HG03378 (cell line): Measurements from ENCODE around the gene FRA10AC1.
"Not testable (repeated sequence)": the region's sequence is repeated elsewhere in the genome, so short reads cannot be mapped to it uniquely, and the experiment has no call there.

Source experiments
- ATAC-seq: cut with Tn5 transposase; IDR thresholded peaks from one replicate; pipeline ENCODE4 v1.9.1; 2021; ENCODE audit warnings: mild to moderate bottlenecking, moderate library complexity; ENCODE audit not compliant: unreplicated experiment

The FRA10AC1 gene

DNA sequence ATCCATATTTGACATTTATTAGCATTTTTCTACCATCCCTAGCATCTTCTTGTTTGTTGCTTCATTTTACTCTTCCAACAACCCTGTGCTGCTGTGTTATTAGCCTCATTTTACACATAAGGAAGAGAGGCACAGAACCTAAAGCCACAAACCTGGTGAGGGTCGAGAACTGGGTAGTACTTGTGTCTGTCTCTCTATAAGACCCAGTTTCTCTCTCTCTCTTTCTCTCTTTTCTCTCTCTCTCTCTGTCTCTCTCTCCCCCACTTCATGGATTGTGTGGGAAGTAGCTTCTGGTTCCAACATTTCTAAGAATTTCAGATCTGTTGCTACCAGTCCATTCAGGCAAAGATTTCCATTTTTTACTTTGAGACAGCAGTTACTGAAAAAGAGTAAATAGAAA, 1.4 kb upstream of the FRA10AC1 start:
- no peak for ATAC-seq

DNA sequence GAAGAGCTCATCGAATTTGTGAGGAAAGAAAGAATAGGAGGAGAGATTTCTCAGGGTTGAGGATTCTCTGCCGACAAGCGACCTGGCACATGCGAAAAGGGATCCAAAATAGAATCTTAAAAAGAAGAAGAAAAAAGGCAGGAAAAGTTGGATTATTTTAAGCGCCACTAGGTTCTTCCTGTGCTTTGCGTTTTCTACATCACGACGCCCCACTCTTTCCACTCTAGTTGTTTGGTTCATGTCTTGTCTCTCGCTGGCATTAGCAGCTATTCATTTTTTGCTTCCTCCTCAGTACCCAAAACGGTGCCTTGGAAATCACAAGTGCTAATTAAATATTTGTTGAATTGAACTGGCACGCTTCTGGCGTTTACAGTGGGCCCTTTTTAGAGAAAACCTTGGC, 674 bp upstream of the FRA10AC1 start:
- peak; percentile 10 for ATAC-seq

- ATAC-seq = peak; percentile 19
Observed at GRCh38 chr10:93701866-93702209, 554 bp downstream of the FRA10AC1 start.

DNA sequence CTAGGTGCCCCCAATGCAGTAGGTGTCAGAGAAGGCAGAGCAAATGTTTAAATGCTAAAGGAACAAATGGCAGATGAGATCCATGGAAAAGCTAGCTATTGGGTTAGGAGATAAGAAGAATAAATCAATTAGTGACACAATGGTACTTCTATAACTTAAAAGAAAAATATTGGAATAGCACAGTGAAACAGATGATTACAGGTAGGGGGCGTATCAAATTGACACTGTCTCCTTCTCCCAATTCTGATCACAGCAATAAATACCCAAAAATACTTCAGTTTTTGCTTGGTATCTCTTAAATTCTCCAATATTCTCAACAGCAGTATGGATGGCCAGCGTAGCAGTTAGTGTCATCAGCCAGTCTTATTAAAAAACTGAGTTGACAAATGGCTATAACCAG, 5.2 kb downstream of the FRA10AC1 start:
- no peak for ATAC-seq

DNA sequence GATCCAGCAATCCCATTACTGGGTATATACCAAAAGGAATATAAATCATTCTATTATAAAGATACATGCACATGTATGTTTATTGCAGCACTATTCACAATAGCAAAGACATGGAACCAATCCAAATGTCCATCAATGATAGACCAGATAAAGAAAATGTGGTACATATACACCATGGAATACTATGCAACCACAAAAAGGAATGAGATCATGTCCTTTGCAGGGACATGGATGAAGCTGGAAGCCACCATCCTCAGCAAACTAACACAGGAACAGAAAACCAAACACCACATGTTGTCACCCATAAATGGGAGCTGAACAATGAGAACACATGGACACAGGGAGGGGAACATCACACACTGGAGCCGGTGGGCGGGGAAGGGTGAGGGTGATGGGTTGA, 5.8 kb downstream of the FRA10AC1 start:
- not testable (repeated sequence) for ATAC-seq

DNA sequence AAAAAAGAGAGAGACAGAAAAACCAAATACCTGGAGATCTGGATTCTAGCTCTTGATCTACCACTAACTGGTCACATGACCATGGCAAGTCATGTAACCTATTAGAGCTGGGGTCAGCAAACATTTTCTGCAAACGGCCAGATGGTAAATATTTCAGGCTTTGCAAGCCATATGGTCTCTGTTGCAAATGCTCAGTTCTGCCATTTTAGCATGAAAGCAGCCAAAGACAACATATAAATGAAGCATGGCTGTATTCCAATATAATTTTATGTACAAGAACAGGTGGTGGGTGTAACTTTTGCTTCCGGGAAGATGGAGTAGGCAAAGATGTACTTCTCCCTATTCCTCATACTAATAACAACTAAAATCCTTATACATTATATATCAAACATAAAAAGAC, 6.7 kb downstream of the FRA10AC1 start:
- no peak for ATAC-seq

- no peak for ATAC-seq
Observed at GRCh38 chr10:93687737-93688136, 14.7 kb downstream of the FRA10AC1 start.

- ATAC-seq = no peak
Observed at GRCh38 chr10:93680412-93681047, 21.9 kb downstream of the FRA10AC1 start.

DNA sequence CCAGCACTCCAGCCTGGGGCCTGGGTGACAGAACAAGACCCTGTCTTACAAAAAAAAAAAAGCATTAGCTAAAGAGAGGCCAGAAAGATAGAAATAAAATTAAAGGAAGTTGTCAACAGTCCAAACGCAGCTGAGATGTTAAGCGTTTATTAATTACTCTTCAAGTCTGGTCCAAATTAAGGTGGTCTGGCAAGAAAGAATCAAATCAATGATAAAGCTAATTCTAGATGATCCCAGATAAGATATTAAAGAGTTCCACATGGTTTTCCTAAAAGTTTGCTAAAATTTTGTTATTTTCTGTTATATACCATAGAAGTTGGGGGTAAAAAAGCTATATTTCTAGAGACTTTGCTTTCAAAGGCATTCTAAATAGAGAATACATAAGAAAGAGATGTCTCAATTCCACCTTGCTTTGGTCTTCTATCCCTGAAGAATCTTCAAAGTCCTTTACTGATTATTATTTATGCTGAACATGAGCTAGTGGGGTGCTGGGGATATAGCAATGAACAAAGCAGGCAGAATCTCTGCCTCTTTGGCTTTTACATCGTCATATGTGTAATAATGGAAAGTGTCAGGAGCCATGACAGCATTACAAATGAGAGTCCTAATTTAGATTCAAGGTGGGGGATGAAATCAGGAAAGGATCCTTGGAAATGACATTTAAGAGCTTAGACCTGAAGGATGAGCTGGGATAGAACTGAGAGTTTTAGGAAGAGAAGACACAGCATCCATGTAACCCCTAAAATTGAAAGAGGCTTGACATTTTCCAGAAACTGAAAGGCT, 23.4 kb downstream of the FRA10AC1 start:
- ATAC-seq = no peak

- no peak for ATAC-seq
Observed at GRCh38 chr10:93678386-93678785, 24.0 kb downstream of the FRA10AC1 start.

GRCh38 chr10:93673791-93674190, 28.6 kb downstream of the FRA10AC1 start:
- no peak for ATAC-seq

DNA sequence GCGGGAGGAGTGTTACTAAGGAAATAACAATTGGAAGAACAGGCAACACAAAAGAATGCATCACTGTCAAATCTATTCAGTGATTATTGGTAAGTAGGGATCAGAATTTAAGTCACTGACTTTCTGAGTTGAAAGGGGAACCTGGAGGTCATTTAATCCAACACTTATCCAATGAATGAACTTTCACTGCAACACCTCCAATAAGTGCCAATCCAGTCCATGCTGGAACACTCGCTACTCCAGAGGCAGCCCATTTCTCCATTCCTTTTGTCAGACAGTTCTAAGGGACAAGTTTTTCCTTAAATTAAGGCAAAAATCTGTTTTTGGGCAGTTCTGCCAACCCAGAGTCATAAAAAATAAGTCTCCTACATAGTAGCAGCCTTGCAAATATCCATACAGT, 29.5 kb downstream of the FRA10AC1 start:
- ATAC-seq = no peak

- ATAC-seq = no peak
Observed at GRCh38 chr10:93672022-93672678, 30.2 kb downstream of the FRA10AC1 start.

DNA sequence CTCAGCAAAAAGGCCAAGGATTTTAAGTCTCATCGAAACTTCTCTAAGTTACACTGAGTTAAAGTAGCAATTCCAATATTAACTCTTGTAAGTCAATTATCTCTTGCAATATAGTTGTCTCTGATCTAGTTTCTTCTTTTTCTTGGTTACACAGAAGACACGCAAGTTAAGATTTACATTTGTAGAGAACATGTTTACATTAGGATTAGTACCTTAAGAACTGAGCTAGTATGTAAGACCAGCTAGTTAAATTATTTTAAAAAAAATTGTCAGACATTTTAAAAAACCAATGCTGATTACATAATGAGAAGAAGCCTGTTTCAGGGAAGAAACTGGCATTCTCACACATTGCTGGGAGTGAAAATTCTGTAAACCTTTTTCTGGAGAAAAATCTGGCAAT, 31.4 kb downstream of the FRA10AC1 start:
- no peak for ATAC-seq

- no peak for ATAC-seq
Observed at GRCh38 chr10:93670372-93670771, 32.0 kb downstream of the FRA10AC1 start.

DNA sequence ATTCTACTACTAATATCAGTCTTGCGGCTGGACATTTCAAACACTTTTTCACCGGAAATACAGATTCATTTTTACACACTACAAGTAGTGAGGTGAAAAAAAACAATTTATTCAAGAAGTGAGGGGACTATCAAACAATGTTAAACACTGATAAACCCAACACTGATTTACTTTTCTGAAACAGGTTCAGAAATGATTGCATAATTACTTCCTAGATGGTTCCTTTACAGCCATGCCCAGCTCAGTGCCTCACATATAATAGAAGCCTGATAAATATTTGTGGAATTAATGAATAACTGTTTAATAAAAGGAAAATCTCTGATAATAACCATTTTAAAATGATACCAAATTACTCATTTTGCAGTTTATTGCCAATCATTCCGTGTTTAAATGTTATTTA, 34.6 kb downstream of the FRA10AC1 start:
- no peak for ATAC-seq

GRCh38 chr10:93666030-93666429, 36.4 kb downstream of the FRA10AC1 start:
- ATAC-seq = no peak

- ATAC-seq = no peak
Observed at GRCh38 chr10:93657757-93658156, 44.6 kb downstream of the FRA10AC1 start.

DNA sequence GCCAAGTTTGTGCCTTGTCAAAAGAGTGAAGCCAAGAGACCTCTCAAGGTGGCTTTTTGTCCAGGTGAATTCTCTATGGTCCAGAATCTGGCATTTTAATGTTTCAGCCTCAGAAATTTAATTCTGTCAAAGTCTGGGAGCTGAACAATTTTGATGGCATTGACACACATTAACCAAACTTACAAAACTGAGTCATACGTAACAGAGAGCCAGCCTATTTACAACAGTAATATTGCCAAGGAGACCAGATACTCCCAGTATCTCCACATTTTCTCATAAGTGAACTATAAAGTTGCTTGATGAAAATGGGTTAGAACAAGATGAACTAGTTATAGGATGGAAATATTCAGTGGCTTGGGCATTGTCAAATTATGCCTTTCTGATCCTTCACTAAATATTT, 46.2 kb downstream of the FRA10AC1 start:
- ATAC-seq = no peak

DNA sequence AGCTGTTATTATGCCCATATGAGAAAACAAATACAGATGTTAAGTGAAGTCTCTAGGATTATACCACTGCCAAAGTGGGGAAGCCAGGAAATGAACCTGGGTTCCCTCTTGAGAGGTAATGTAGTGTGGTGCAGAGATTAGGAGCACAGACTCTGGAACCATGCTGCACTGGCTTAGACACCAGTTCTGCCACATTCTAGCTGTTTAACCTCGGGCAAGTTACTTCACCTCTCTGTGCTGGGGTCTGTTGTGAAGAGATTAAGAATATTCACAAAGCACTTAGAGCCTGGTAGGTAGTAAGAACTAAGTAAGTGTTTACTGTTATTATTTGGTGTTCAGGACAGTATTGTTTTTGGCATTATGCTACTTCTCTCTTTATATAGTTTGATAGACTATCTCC, 48.2 kb downstream of the FRA10AC1 start:
- ATAC-seq = no peak

DNA sequence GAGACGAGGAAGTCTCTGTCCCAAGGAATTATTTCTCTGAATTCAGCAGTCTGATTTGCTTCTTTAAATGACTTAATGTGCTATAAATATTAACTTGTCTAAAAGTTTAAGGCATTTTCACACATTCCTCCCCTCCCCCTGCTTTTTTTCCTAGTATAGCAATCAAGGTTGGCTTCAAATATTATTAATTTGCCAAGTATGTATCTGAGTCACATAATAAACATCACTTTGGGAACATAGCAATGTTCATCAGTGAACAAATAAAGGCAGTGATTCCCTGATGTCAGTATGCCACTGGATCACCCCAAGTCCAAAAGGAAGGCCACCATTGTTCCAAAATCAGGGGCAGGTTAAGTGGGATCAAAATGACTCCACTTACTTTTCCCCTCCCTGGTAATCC, 49.5 kb downstream of the FRA10AC1 start:
- ATAC-seq = no peak

- no peak for ATAC-seq
Observed at GRCh38 chr10:93639791-93640190, 62.6 kb downstream of the FRA10AC1 start.
